Activated B cell treated with CpG ODN at 0.5 μM for 24 hours (primary cell): ENCODE measurements around the gene RELB. TPM values are rescaled to one million over a fixed set of nuclear protein-coding genes. Genes with fewer than 3 reads are reported as not detected.

ENCODE experiments used
- ATAC-seq: fragments of 200-7000 bp; cut with Tn5 transposase; one replicate; pipeline ENCODE4 v1.10.0; 2021; ENCODE audit warnings: low read depth, mild to moderate bottlenecking, moderate library complexity
- CTCF ChIA-PET: fragments of 350-600 bp; sonication (Branson Sonifier 250); formaldehyde crosslinking; loops from one replicate; lab custom pipeline; 2021; ENCODE audit warnings: antibody characterized with exemption; lab: Charles Lee
- POLR2A ChIA-PET: fragments of 350-600 bp; sonication (Branson Sonifier 250); formaldehyde crosslinking; loops from one replicate; lab custom pipeline; 2021; ENCODE audit warnings: antibody characterized with exemption; lab: Charles Lee
- DNase-seq: peaks from one replicate; pipeline ENCODE4 v3.0.0; 2022
- H3K27ac Mint-ChIP-seq: one replicate; pipeline ENCODE4 v1.8.0; 2020; ENCODE audit warnings: mixed read lengths
- H3K27me3 Mint-ChIP-seq: one replicate; pipeline ENCODE4 v1.8.0; 2021; ENCODE audit warnings: mixed read lengths
- H3K36me3 Mint-ChIP-seq: one replicate; pipeline ENCODE4 v1.8.0; 2021; ENCODE audit warnings: low read depth, mixed read lengths
- H3K4me1 Mint-ChIP-seq: one replicate; pipeline ENCODE4 v1.8.0; 2021; ENCODE audit warnings: mixed read lengths
- H3K4me3 Mint-ChIP-seq: one replicate; pipeline ENCODE4 v1.8.0; 2020; ENCODE audit warnings: mild to moderate bottlenecking, mixed read lengths
- H3K9me3 Mint-ChIP-seq: one replicate; pipeline ENCODE4 v1.8.0; 2020; ENCODE audit warnings: mixed read lengths
- CTCF ChIP-seq: fragments of 200-600 bp; IDR thresholded peaks from one replicate; pipeline ENCODE4 v1.8.0; 2022; ENCODE audit warnings: antibody characterized with exemption, mild to moderate bottlenecking
- intact Hi-C: fragments of 100-400 bp; cut with micrococcal nuclease; formaldehyde crosslinking; loops from one replicate; pipeline ENCODE4 v1.15.1; 2024
- total RNA-seq: library from RNA; stranded (reverse); gene quantifications from 2 replicates; pipeline ENCODE4 v1.2.3, GENCODE V29; 2022

The RELB gene
- total RNA-seq, 1 donor from 2014 or later, result 135 TPM

DNA sequence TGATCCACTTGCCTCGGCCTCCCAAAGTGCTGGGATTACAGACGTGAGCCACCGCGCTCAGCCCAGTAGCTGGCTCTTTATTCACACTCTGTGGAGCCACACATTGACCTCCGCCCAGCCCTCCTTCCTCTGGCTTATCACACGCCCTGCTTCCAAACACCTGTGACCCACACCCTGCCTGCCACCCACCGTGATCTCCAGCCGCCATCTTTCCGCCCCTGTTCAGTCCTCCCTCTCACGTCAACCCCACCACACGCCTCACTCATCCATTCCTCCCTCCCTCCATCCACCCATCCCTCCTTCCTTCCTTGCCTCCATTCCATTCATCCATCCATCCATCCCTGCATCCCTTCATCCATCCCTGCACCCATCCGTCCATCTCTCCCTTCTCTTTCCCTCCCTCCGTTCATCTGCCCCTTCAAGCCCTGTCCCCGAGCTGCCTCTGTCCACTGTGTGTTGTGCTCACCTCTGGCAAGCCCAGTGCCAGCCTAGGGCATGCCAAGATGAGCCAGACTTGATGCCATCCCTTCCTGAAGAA is 57.4 kb downstream of the RELB start:
- Mint-ChIP-seq H3K36me3 (peaks cover 90% of the 10 kb centered on the region), H3K4me1 (peaks cover 42% of the 10 kb centered on the region), H3K27me3 (no peaks in the 10 kb centered on the region), H3K27ac (peak overlapping the region; percentile 59), H3K4me3 (no peak overlapping the region), H3K9me3 (no peaks in the 10 kb centered on the region)
- ATAC-seq, result no peak
- ChIA-PET POLR2A (interaction anchor here (1.0 to 1.4 kb wide), 8 partner anchors 11 to 97 kb away, joined by 3 to 14 read pairs (median 4); partner anchors contain the start of gene CLASRP), CTCF (interaction anchor here (0.7 to 2.3 kb wide), 12 partner anchors 10 to 98 kb away, joined by 3 to 30 read pairs (median 5); partner anchors contain the start of gene CLASRP)
- TF ChIP-seq CTCF, result no peak
- no peak for DNase-seq
- intact Hi-C loops, result loop anchor here (1.0 kb wide), 5 partner anchors 17 to 369 kb away; no protein-coding TSS in a partner anchor

GRCh38 chr19:45059258-45059965 is 58.1 kb downstream of the RELB start:
- POLR2A ChIA-PET, result interaction anchor here (0.7 to 1.4 kb wide), 13 partner anchors 12 to 120 kb away, joined by 3 to 14 read pairs (median 4); partner anchors contain the start of genes BLOC1S3, CLASRP and GEMIN7
- H3K27ac Mint-ChIP-seq, result peak overlapping the region; percentile 76
- CTCF ChIA-PET, result interaction anchor here (0.6 to 1.9 kb wide), 21 partner anchors 8 to 156 kb away, joined by 3 to 30 read pairs (median 5); partner anchors contain the start of genes CLASRP and PPP1R37
- DNase-seq (peak; percentile 73), ATAC-seq (peak; percentile 90)
- no peaks in the 10 kb centered on the region for H3K27me3 Mint-ChIP-seq
- H3K9me3 Mint-ChIP-seq, result no peaks in the 10 kb centered on the region
- TF ChIP-seq CTCF, result peak; percentile 46
- peaks cover 38% of the 10 kb centered on the region for H3K4me1 Mint-ChIP-seq
- intact Hi-C loops, result loop anchor here (1.0 kb wide), 5 partner anchors 16 to 370 kb away; no protein-coding TSS in a partner anchor
- peaks cover 86% of the 10 kb centered on the region for H3K36me3 Mint-ChIP-seq
- H3K4me3 Mint-ChIP-seq, result no peak overlapping the region

GRCh38 chr19:45061965-45062364 is 60.7 kb downstream of the RELB start:
- CTCF ChIA-PET, result interaction anchor here (0.7 to 1.6 kb wide), 3 partner anchors 73 to 188 kb away, joined by 3 to 5 read pairs (median 3); partner anchors contain the start of gene APOE
- intact Hi-C loops, result no loop called here
- H3K4me1 Mint-ChIP-seq, result peaks cover 23% of the 10 kb centered on the region
- DNase-seq (no peak), ATAC-seq (no peak)
- H3K27ac Mint-ChIP-seq, result no peak overlapping the region
- POLR2A ChIA-PET, result no interaction called here
- no peaks in the 10 kb centered on the region for H3K9me3 Mint-ChIP-seq
- H3K4me3 Mint-ChIP-seq, result no peak overlapping the region
- no peak for TF ChIP-seq CTCF
- H3K27me3 Mint-ChIP-seq, result no peaks in the 10 kb centered on the region
- H3K36me3 Mint-ChIP-seq, result peaks cover 79% of the 10 kb centered on the region

GRCh38 chr19:45063851-45064801 is 62.9 kb downstream of the RELB start:
- H3K4me1 Mint-ChIP-seq, result peaks cover 11% of the 10 kb centered on the region
- peaks cover 72% of the 10 kb centered on the region for H3K36me3 Mint-ChIP-seq
- no peak for TF ChIP-seq CTCF
- ChIA-PET POLR2A (no interaction called here), CTCF (no interaction called here)
- DNase-seq (no peak), ATAC-seq (no peak)
- H3K4me3 Mint-ChIP-seq, result no peak overlapping the region
- intact Hi-C loops, result no loop called here
- H3K27me3 Mint-ChIP-seq, result no peaks in the 10 kb centered on the region
- H3K9me3 Mint-ChIP-seq, result no peaks in the 10 kb centered on the region
- H3K27ac Mint-ChIP-seq, result no peak overlapping the region
